ENCODE results near the gene PEX11A. TPM values are rescaled to one million over a fixed set of nuclear protein-coding genes. Genes with fewer than 3 reads are reported as not detected.

The PEX11A gene
- total RNA-seq, 1 experiment from 2014 or later: 2.0 TPM

DNA sequence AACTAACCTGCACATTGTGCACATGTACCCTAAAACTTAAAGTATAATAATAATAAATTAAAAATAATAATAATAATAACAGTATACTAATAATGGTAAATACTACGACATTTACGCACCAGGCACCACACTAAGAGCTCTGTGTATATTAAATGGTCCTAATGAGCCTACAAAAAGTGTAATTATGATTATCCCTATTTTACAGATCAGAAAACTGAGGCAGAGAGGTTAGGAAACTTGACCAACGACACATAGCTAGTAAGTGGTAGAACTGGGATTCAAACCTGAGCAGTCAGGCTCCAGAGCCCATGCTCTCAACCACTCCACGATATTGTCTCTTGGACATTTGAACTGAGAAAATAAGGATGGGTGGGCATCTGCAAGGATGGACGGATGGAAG lies 50.3 kb downstream of the PEX11A start:
- Histone ChIP-seq H3K4me1 (no peaks in the 10 kb centered on the region), H3K27me3 (no peaks in the 10 kb centered on the region), H3K36me3 (peaks cover 10% of the 10 kb centered on the region), H3K9me3 (replicated peaks) (no peaks in the 10 kb centered on the region), H3K27ac (no peak overlapping the region), H3K4me3 (no peak overlapping the region)
- DNase-seq: no peak

DNA sequence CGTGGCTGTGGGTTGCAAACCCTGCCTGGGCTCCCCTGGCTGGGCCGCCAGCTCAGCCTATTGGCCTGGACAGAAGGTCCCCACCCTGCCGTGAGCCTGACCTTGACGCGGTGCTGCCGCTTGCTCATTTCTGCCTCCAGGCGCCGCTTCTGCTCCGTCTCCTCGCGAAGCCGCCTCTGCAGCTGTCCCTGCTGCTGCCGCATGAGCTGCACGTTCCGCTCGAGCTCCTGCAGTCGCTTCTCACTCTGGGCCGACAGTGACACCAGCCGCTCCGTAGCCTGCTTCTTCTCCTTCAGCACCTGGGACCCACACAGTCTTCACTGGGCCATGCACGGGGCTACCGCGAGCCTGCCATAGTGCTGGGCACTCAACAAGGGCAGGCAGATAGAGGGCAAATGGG lies 57.0 kb downstream of the PEX11A start:
- H3K9me3 ChIP-seq (replicated peaks): no peaks in the 10 kb centered on the region; the same call in 1 of the 2 replicates
- H3K4me3 ChIP-seq: no peak overlapping the region
- H3K4me1 ChIP-seq: no peaks in the 10 kb centered on the region
- peaks cover 50% of the 10 kb centered on the region for H3K36me3 ChIP-seq
- no peaks in the 10 kb centered on the region for H3K27me3 ChIP-seq
- DNase-seq: no peak
- H3K27ac ChIP-seq: no peak overlapping the region

DNA sequence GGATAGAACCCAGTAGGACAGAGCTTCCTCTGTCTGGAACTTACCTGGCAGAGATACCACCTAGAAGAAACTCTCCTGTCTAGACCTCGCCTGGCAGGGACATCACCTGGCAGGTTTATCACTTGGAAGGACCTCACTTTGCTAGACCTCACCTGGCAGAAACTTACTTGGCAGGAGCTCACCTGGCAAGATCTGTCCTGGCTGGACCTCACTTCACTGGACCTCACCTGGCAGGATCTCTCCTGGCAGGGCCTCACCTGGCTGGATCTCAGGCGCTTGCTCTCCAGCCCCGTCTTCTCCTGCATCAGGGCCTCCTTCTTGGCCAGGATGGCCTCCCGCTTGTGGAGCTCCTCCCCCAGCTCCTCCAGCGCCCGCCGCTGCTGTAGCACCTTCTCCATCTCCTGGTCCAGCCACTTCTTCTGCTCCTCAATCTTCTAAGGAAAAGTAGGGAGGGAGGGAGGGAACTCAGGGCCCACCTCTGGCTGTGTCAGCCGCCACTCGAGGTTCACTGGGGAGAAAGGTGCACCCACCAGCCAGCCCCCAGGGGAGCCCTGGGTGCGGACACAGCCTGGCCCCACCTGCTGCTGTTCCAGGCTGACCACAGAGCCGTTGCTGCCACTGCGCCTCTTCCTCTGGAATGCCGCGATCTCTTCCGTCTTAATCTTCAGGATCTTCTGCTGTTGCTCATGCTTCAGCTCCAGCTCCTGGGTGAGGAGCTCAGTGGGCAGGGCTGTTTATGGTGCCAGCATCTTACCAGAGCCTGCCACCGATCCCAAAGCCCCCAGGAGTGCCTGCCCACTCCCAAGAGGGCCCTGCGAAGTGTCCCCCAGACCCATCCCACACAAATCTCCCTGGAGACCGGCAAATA lies 57.8 kb downstream of the PEX11A start:
- no peaks in the 10 kb centered on the region for H3K4me1 ChIP-seq
- H3K27ac ChIP-seq: no peak overlapping the region
- no peaks in the 10 kb centered on the region for H3K27me3 ChIP-seq
- no peak for DNase-seq
- H3K4me3 ChIP-seq: no peak overlapping the region
- H3K36me3 ChIP-seq: peaks cover 58% of the 10 kb centered on the region
- no peaks in the 10 kb centered on the region; the same call in 1 of the 2 replicates for H3K9me3 ChIP-seq (replicated peaks)

DNA sequence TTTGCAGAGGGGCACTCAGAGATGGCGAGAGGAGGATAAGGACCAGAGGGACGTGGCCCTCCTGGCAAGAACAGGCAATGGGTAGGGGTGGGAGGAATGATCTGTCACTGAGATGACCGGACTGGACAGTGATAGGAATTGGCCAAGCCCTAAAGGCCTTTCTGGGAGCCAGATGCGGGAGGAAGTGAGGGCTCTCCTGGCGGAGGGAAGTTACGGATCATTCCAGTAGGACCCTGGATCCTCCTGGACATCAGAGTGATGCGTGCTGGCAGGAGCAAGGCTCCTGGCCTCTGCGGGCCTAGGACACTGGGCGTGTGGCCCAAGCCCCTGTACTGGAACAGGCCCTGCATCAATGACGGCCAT lies 58.7 kb downstream of the PEX11A start:
- Histone ChIP-seq H3K27me3 (no peaks in the 10 kb centered on the region), H3K27ac (no peak overlapping the region), H3K4me1 (no peaks in the 10 kb centered on the region), H3K9me3 (replicated peaks) (no peaks in the 10 kb centered on the region; the same call in 1 of the 2 replicates), H3K4me3 (no peak overlapping the region), H3K36me3 (peaks cover 67% of the 10 kb centered on the region)
- no peak for DNase-seq

Other genes starting within 250 kb of the PEX11A start
- gene RHCG, start 194.2 kb downstream of the PEX11A start, total RNA-seq (2014; rRNA removed; shearing (Covaris generic)): not detected in 2 replicates
- gene TICRR, start 115.3 kb downstream of the PEX11A start, total RNA-seq (2014; rRNA removed; shearing (Covaris generic)): 24.9 and 27.2 TPM in 2 replicates
- gene KIF7, start 35.3 kb downstream of the PEX11A start, total RNA-seq (2014; rRNA removed; shearing (Covaris generic)): 5.0 TPM in 2 replicates
- not detected in 2 replicates for gene PLIN1, start 11.4 kb downstream of the PEX11A start, total RNA-seq (2014; rRNA removed; shearing (Covaris generic))
- gene WDR93, start 57 bp upstream of the PEX11A start, total RNA-seq (2014; rRNA removed; shearing (Covaris generic)): not detected in 2 replicates
- not detected in 2 replicates for gene MESP1, start 60.5 kb upstream of the PEX11A start, total RNA-seq (2014; rRNA removed; shearing (Covaris generic))
- gene MESP2, start 85.6 kb upstream of the PEX11A start, total RNA-seq (2014; rRNA removed; shearing (Covaris generic)): not detected in 2 replicates
- gene ANPEP, start 124.1 kb upstream of the PEX11A start, total RNA-seq (2014; rRNA removed; shearing (Covaris generic)): 0.28 and 0.77 TPM in 2 replicates
- gene AP3S2, start 203.2 kb upstream of the PEX11A start, total RNA-seq (2014; rRNA removed; shearing (Covaris generic)): 46.1 and 53.4 TPM in 2 replicates
- 2.4 and 2.8 TPM in 2 replicates for gene ARPIN, start 222.2 kb upstream of the PEX11A start, total RNA-seq (2014; rRNA removed; shearing (Covaris generic))

Data from SJCRH30 (cell line).